DMS53 (cell line): ENCODE measurements around the gene OTOP1.
"Not testable (repeated sequence)": the region's sequence is repeated elsewhere in the genome, so short reads cannot be mapped to it uniquely, and the experiment has no call there.

Source experiments
- DNase-seq: peaks from one replicate; lab custom pipeline; 2025; lab: John Stamatoyannopoulos, UW

The OTOP1 gene

GRCh38 chr4:4160956-4161665 lies 65.6 kb downstream of the OTOP1 start:
- DNase-seq: peak; percentile 48

DNA sequence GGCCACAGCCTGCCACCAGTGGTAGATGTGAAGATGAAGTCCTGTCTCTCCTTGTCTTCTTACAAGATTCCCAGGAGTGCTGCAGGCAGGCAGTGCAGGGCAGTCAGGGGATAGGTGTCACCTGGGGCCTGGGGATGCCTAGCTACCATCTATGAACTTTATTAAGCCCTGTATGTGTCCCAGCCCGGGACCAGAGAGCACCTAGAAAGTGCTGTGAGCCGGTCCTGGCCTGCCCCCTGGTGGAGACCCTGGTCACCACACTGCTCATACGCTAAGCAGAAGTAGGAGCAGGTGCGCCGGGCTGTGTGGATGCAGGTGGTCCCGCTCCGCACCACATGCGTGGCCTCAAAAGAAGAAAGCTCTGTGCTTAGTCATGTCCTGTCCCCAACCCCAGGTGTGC lies 81.1 kb downstream of the OTOP1 start:
- not testable (repeated sequence) for DNase-seq

DNA sequence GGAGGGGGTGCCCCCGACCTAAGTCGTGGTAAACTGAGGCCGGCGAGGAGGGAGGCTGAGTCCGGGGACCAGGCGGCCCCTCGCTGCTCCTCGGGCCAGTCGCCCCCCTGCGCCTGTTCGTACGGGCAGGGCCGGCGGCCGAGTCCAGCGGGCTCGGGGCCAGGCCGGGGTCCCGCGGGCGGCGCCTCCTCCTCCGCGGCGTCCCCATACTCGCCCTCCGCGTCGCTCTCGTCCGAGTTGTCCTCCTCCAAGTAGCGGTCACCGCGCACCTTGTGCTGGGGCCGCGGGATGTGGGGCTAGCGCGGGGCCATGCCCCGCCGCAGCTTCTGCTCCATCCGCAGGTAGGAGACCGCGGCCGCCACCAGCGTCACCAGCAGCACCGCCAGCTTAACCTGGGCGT lies 83.4 kb downstream of the OTOP1 start:
- DNase-seq: not testable (repeated sequence)

DNA sequence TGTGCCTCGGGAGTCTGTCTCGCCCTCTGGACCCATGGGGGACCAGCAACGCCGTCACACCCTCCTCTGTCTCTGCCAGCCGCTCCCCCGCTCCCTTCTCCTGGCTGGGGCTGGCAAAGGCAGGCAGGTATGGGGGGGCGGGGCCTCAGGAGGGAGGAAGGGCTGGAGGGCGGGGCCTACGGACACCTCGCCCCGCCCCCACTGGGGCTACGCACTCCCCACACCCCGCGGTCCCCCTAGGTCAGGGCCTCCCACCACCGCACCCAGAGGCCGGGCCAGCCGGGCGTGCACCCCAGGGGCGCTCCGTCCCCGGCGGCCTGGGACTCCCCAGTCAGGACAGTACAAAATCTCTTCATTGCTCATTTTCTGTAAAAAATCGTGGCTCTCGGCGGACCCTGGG lies 84.0 kb downstream of the OTOP1 start:
- DNase-seq: not testable (repeated sequence)

DNA sequence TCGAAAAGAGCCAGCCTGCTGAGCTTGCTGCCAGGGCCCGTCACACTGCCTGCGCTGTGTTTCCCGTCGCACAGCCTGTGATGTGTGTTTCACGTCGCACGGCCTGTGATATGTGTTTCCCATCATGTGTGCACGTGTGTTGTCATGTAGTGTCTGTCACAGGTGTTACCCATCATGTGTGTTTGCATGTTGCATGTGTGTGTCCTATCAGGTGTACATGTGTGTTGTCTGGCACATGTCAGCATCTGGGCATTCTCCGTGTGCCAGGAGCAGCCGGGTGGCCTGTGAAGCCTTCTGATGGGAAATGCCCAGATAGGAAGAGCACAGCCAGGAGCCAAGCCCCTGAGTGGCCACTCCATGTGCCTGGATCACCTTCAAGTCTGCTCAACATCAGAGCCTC lies 85.5 kb downstream of the OTOP1 start:
- DNase-seq: not testable (repeated sequence)
